ENCODE data around the gene CADM1. TPM values are rescaled to one million over a fixed set of nuclear protein-coding genes. Genes with fewer than 3 reads are reported as not detected.

CADM1 gene
- total RNA-seq, 1 donor, result 86.5 TPM

DNA sequence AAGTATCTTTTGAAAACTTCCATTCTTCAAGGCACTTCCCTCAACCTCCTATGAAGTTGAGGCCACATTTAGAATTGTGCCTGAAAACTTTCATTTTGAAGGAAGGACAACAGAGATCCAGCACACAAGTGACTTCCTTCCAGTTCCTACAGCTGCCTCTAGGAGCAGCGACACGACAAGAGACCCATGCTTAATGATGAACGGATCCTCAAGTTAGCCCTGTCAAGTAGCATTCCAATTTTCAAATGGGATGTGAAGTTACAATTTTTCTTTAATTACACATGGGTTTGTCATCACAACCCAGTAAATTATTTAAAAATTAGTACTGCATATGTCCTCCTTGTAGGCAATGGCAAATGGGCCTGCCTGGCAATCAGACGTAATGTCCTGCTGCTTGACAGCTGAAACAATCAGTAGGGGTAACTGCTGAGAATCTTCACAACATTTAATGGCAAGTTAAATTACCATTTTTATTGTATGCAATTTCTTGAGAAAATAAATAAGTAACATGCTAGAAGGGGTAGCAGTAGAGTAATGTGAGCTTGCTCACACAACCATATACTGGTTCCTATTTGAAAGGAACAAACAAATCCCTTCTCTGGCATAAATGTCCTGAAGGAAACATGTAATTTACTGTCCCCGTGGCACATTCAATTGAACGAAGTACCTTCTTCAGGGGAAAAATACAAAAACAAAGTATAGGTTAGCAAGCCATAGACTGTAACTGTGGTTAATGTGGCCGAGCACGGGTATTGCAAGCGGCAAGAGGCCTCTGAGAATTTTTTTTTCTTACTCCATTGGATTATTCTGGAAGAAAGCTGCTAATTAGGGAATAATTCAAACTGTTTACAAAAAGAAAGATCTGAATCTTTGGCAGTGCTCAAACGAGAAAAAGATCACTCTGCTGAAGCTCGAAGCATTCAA lies 288.3 kb downstream of the CADM1 start:
- Histone ChIP-seq H3K27ac (ENCODE audit: low read depth, low read length) (no peak overlapping the region), H3K36me3 (ENCODE audit: insufficient read depth, low read length) (no peaks in the 10 kb centered on the region), H3K9me3 (ENCODE audit: low read depth, low read length) (no peaks in the 10 kb centered on the region), H3K79me2 (ENCODE audit: insufficient read depth, low read length) (no peaks in the 10 kb centered on the region), H3K4me3 (ENCODE audit: insufficient read depth, low read length) (no peak overlapping the region), H2AFZ (ENCODE audit: low read length) (no peak overlapping the region), H4K20me1 (ENCODE audit: insufficient read depth, low read length) (no peaks in the 10 kb centered on the region), H3K4me1 (ENCODE audit: insufficient read depth, low read length) (no peaks in the 10 kb centered on the region), H3K4me2 (ENCODE audit: insufficient read depth, low read length) (no peak overlapping the region), H3K27me3 (ENCODE audit: insufficient read depth, low read length) (peaks cover 2% of the 10 kb centered on the region)
- TF ChIP-seq, protein P1, sequence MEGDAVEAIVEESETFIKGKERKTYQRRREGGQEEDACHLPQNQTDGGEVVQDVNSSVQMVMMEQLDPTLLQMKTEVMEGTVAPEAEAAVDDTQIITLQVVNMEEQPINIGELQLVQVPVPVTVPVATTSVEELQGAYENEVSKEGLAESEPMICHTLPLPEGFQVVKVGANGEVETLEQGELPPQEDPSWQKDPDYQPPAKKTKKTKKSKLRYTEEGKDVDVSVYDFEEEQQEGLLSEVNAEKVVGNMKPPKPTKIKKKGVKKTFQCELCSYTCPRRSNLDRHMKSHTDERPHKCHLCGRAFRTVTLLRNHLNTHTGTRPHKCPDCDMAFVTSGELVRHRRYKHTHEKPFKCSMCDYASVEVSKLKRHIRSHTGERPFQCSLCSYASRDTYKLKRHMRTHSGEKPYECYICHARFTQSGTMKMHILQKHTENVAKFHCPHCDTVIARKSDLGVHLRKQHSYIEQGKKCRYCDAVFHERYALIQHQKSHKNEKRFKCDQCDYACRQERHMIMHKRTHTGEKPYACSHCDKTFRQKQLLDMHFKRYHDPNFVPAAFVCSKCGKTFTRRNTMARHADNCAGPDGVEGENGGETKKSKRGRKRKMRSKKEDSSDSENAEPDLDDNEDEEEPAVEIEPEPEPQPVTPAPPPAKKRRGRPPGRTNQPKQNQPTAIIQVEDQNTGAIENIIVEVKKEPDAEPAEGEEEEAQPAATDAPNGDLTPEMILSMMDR (IDR thresholded peaks at IDR 0.05; ENCODE audit: extremely low read depth, low read depth, low read length), result peak; percentile 32
- no peak for DNase-seq (ENCODE audit: insufficient read length, low spot score, missing footprints)

DNA sequence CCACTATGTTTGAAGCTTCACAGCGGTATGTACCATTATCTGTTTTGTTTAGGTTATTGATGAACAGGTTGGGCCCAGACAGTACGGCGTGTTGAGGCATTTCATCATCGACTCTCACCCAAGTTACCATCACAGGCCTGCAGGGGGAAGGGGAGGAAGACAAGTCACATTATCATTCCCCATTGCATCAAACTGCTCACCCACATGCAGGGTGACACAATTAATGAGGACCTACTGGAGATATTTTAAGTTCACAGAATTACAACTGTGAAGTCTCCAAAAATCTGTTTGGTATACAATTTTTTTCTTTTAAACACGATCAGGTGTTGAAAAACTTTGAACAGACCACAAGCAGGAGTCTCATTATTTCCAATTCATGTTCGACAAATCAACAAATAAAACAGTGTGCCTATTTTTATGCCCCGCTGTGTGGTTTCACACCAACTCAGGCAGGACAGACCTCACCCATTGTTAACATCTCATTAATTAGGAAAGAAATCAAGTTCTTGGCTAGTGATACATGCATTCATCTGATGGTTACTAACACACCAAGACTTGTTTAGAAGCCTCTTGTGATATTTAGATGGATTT lies 289.5 kb downstream of the CADM1 start:
- Histone ChIP-seq H2AFZ (ENCODE audit: low read length) (no peak overlapping the region), H3K4me3 (ENCODE audit: insufficient read depth, low read length) (no peak overlapping the region), H4K20me1 (ENCODE audit: insufficient read depth, low read length) (no peaks in the 10 kb centered on the region), H3K36me3 (ENCODE audit: insufficient read depth, low read length) (no peaks in the 10 kb centered on the region), H3K4me2 (ENCODE audit: insufficient read depth, low read length) (no peak overlapping the region), H3K27me3 (ENCODE audit: insufficient read depth, low read length) (peaks cover 2% of the 10 kb centered on the region), H3K79me2 (ENCODE audit: insufficient read depth, low read length) (no peaks in the 10 kb centered on the region), H3K27ac (ENCODE audit: low read depth, low read length) (no peak overlapping the region), H3K4me1 (ENCODE audit: insufficient read depth, low read length) (no peaks in the 10 kb centered on the region), H3K9me3 (ENCODE audit: low read depth, low read length) (no peaks in the 10 kb centered on the region)
- DNase-seq (ENCODE audit: insufficient read length, low spot score, missing footprints), result no peak
- TF ChIP-seq, protein P1 (IDR thresholded peaks at IDR 0.05; ENCODE audit: extremely low read depth, low read depth, low read length), result no peak

DNA sequence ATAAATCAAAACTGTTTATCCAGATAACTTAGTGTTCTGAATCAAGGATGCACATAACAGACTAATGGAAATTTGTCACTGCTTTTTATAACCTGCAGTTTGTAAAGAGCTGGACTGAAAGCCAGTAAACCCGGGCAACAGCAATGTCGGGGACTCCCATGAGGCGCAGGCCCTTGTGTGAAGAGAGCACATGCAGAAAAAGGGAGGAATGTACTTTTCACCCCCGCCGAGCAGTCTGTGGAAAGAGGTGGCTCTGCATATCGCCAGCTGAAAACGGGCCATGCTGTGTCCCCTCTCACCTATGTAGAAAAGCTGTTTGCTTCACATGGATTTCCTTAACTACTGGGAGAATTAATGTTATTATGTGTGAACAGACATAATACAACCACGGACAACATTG lies 291.2 kb downstream of the CADM1 start:
- Histone ChIP-seq H3K79me2 (ENCODE audit: insufficient read depth, low read length) (no peaks in the 10 kb centered on the region), H3K4me3 (ENCODE audit: insufficient read depth, low read length) (no peak overlapping the region), H3K4me1 (ENCODE audit: insufficient read depth, low read length) (no peaks in the 10 kb centered on the region), H3K36me3 (ENCODE audit: insufficient read depth, low read length) (no peaks in the 10 kb centered on the region), H3K4me2 (ENCODE audit: insufficient read depth, low read length) (no peak overlapping the region), H2AFZ (ENCODE audit: low read length) (no peak overlapping the region), H3K27me3 (ENCODE audit: insufficient read depth, low read length) (no peaks in the 10 kb centered on the region), H3K9me3 (ENCODE audit: low read depth, low read length) (no peaks in the 10 kb centered on the region), H3K27ac (ENCODE audit: low read depth, low read length) (no peak overlapping the region), H4K20me1 (ENCODE audit: insufficient read depth, low read length) (no peaks in the 10 kb centered on the region)
- no peak for DNase-seq (ENCODE audit: insufficient read length, low spot score, missing footprints)
- TF ChIP-seq, protein P1 (IDR thresholded peaks at IDR 0.05; ENCODE audit: extremely low read depth, low read depth, low read length), result no peak

DNA sequence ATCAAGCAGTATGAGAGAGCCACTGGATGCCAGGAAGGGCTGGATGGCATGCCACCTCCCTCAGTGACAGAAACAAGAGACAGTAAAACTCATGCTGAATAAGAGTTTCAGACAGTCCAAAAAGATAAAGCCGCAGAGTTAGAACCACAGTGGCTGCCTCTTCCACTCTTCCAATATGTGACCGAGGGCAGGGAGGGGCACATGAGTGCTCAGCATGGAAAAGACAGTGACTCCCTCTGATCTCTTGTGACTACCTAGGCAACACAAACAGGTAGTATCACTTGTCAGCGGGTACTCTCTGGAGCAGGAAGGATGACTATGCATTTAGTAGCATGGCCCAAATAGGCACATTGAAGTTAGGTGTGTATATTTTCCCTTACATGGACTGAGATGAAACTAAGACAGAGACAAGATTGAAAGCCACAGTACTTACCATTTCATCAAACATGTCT lies 295.4 kb downstream of the CADM1 start:
- DNase-seq (ENCODE audit: insufficient read length, low spot score, missing footprints), result no peak
- TF ChIP-seq, protein P1 (IDR thresholded peaks at IDR 0.05; ENCODE audit: extremely low read depth, low read depth, low read length), result no peak
- no peaks in the 10 kb centered on the region for H3K9me3 ChIP-seq (ENCODE audit: low read depth, low read length)
- no peaks in the 10 kb centered on the region for H4K20me1 ChIP-seq (ENCODE audit: insufficient read depth, low read length)
- H3K79me2 ChIP-seq (ENCODE audit: insufficient read depth, low read length), result no peaks in the 10 kb centered on the region
- no peaks in the 10 kb centered on the region for H3K36me3 ChIP-seq (ENCODE audit: insufficient read depth, low read length)
- no peak overlapping the region for H2AFZ ChIP-seq (ENCODE audit: low read length)
- H3K27ac ChIP-seq (ENCODE audit: low read depth, low read length), result no peak overlapping the region
- H3K4me1 ChIP-seq (ENCODE audit: insufficient read depth, low read length), result no peaks in the 10 kb centered on the region
- H3K4me2 ChIP-seq (ENCODE audit: insufficient read depth, low read length), result no peak overlapping the region
- no peak overlapping the region for H3K4me3 ChIP-seq (ENCODE audit: insufficient read depth, low read length)
- no peaks in the 10 kb centered on the region for H3K27me3 ChIP-seq (ENCODE audit: insufficient read depth, low read length)

Measured in osteoblast (primary cell).